Urothelium cell line (cell line): ENCODE results near the gene ROM1.
A peak's percentile ranks its signal among the peaks of the same experiment; 100 is the strongest.
"Not testable (repeated sequence)": the region's sequence is repeated elsewhere in the genome, so short reads cannot be mapped to it uniquely, and the experiment has no call there.

Experiments used
- DNase-seq: peaks from one replicate; pipeline ENCODE4 v3.0.0; 2011; ENCODE audit warnings: low spot score, mixed read lengths
- FAIRE-seq: peaks from 2 replicates; lab custom pipeline; 2011; peaks lifted over from hg19 to GRCh38; lab: Jason Lieb, UNC

ROM1 gene

GRCh38 chr11:62585356-62585755 is 27.7 kb upstream of the ROM1 start:
- not testable (repeated sequence) for DNase-seq, FAIRE-seq

- no peak for FAIRE-seq
- DNase-seq: no peak
Measured at GRCh38 chr11:62588966-62589637, 24.0 kb upstream of the ROM1 start.

- peak; percentile 94 for DNase-seq
- peak; percentile 81 for FAIRE-seq
Measured at GRCh38 chr11:62591448-62592145, 21.5 kb upstream of the ROM1 start, which contains the start of gene TUT1. TUT1 (minus strand) TSS chr11:62591523; CDS start chr11:62591485, 38 bp downstream.

- FAIRE-seq (no peak), DNase-seq (no peak)
Measured at GRCh38 chr11:62592146-62592815, 20.8 kb upstream of the ROM1 start.

GRCh38 chr11:62592989-62593421 is 20.1 kb upstream of the ROM1 start:
- DNase-seq: no peak
- FAIRE-seq: no peak

GRCh38 chr11:62593434-62594044 is 19.5 kb upstream of the ROM1 start:
- DNase-seq (peak; percentile 54), FAIRE-seq (no peak)

GRCh38 chr11:62595124-62595523 is 17.9 kb upstream of the ROM1 start:
- DNase-seq: no peak
- FAIRE-seq: no peak

GRCh38 chr11:62599069-62599696 is 13.9 kb upstream of the ROM1 start:
- FAIRE-seq (no peak), DNase-seq (peak; percentile 92)

- FAIRE-seq (no peak), DNase-seq (no peak)
Measured at GRCh38 chr11:62599901-62600300, 13.2 kb upstream of the ROM1 start.

GRCh38 chr11:62600367-62601121 is 12.5 kb upstream of the ROM1 start:
- DNase-seq (no peak), FAIRE-seq (no peak)

GRCh38 chr11:62601122-62601371 is 12.0 kb upstream of the ROM1 start:
- DNase-seq (no peak), FAIRE-seq (no peak)

GRCh38 chr11:62601372-62602140 is 11.5 kb upstream of the ROM1 start, which contains the start of gene MTA2:
MTA2 (minus strand) TSS chr11:62601865; CDS start chr11:62601450, 415 bp downstream.
- FAIRE-seq (no peak), DNase-seq (peak; percentile 96)

GRCh38 chr11:62602141-62603071 is 10.7 kb upstream of the ROM1 start:
- no peak for DNase-seq
- FAIRE-seq: no peak

GRCh38 chr11:62603072-62603408 is 10.0 kb upstream of the ROM1 start:
- no peak for FAIRE-seq
- DNase-seq: no peak

GRCh38 chr11:62603776-62604299 is 9.2 kb upstream of the ROM1 start:
- DNase-seq (no peak), FAIRE-seq (no peak)

GRCh38 chr11:62604460-62605120 is 8.5 kb upstream of the ROM1 start:
- no peak for DNase-seq
- FAIRE-seq: no peak

GRCh38 chr11:62605467-62605866 is 7.6 kb upstream of the ROM1 start:
- DNase-seq (no peak), FAIRE-seq (no peak)

GRCh38 chr11:62605902-62606301 is 7.2 kb upstream of the ROM1 start:
- FAIRE-seq (no peak), DNase-seq (no peak)
